ENCODE measurements around the gene OTX2.

OTX2 gene

GRCh38 chr14:56821177-56821576 lies 10.9 kb upstream of the OTX2 start:
- TF ChIP-seq RAD21 (IDR thresholded peaks at IDR 0.05; ENCODE audit: low read depth) (no peak), TCF12 (IDR thresholded peaks at IDR 0.05; ENCODE audit: low read depth) (no peak), TAF1 (IDR thresholded peaks at IDR 0.05; ENCODE audit: low read depth) (no peak)

GRCh38 chr14:56817396-56817921 lies 7.2 kb upstream of the OTX2 start:
- TF ChIP-seq TAF1 (IDR thresholded peaks at IDR 0.05; ENCODE audit: low read depth) = no peak
- no peak for TF ChIP-seq NFIC (IDR thresholded peaks at IDR 0.05)
- no peak for TF ChIP-seq TEAD4 (IDR thresholded peaks at IDR 0.05)
- TF ChIP-seq CEBPB (IDR thresholded peaks at IDR 0.05) = no peak
- TF ChIP-seq ZBTB7A (IDR thresholded peaks at IDR 0.05; ENCODE audit: low read depth) = no peak
- no peak for TF ChIP-seq YY1 (IDR thresholded peaks at IDR 0.05; ENCODE audit: low read depth)
- TF ChIP-seq, protein P1, sequence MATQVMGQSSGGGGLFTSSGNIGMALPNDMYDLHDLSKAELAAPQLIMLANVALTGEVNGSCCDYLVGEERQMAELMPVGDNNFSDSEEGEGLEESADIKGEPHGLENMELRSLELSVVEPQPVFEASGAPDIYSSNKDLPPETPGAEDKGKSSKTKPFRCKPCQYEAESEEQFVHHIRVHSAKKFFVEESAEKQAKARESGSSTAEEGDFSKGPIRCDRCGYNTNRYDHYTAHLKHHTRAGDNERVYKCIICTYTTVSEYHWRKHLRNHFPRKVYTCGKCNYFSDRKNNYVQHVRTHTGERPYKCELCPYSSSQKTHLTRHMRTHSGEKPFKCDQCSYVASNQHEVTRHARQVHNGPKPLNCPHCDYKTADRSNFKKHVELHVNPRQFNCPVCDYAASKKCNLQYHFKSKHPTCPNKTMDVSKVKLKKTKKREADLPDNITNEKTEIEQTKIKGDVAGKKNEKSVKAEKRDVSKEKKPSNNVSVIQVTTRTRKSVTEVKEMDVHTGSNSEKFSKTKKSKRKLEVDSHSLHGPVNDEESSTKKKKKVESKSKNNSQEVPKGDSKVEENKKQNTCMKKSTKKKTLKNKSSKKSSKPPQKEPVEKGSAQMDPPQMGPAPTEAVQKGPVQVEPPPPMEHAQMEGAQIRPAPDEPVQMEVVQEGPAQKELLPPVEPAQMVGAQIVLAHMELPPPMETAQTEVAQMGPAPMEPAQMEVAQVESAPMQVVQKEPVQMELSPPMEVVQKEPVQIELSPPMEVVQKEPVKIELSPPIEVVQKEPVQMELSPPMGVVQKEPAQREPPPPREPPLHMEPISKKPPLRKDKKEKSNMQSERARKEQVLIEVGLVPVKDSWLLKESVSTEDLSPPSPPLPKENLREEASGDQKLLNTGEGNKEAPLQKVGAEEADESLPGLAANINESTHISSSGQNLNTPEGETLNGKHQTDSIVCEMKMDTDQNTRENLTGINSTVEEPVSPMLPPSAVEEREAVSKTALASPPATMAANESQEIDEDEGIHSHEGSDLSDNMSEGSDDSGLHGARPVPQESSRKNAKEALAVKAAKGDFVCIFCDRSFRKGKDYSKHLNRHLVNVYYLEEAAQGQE (IDR thresholded peaks at IDR 0.05; ENCODE audit: low read depth) = no peak
- TF ChIP-seq RAD21 (IDR thresholded peaks at IDR 0.05; ENCODE audit: low read depth) = no peak
- TF ChIP-seq FOXM1 (IDR thresholded peaks at IDR 0.05; ENCODE audit: borderline replicate concordance, low read depth) = no peak
- TF ChIP-seq USF1 (IDR thresholded peaks at IDR 0.05) = no peak
- TF ChIP-seq, protein P2, sequence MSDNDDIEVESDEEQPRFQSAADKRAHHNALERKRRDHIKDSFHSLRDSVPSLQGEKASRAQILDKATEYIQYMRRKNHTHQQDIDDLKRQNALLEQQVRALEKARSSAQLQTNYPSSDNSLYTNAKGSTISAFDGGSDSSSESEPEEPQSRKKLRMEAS (IDR thresholded peaks at IDR 0.05) = no peak
- no peak for TF ChIP-seq EP300 (IDR thresholded peaks at IDR 0.05; ENCODE audit: borderline replicate concordance)
- TF ChIP-seq TCF12 (IDR thresholded peaks at IDR 0.05; ENCODE audit: low read depth) = no peak
- TF ChIP-seq CREB1 (IDR thresholded peaks at IDR 0.05; ENCODE audit: low read depth) = no peak

DNA sequence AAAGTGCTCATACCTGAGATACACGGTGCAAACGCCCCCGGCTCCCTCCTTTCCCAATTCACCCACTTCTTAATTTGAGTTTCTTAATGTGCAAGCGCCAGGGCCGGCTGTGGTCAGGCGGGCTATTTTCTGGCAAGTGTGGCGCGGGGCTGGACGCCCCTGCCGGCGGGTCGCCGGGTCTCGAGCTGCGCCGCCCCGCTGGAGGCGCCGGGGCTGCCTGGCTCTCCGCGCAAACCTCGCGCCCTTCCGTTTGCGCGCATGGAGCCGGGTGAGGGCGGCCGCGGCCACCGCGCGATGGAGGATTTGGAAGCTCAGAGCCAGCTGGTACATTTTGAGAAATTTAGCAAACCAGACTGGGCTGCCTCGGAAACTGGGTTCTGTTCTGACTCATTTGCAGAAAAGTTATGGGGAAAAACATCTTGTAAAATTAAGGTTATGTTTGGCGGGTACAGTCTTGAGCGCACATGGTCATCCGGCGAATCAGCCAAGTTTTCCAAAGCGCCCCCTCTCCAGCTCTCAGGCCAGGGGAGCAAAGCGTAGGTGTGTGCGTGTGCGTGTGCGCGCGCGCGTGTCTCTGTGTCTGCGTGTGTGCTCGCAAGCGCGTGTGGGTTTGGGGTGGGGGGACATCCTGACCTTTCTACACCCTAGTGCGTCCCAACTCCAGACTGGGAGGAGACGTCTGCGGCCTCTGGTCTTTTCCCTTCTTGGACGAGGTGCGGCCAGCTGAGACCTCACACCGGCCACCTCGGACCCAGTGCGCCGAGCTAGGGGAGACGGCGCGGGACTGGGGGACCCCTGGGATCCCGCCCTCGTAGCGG lies 6.5 kb upstream of the OTX2 start:
- no peak for TF ChIP-seq TCF12 (IDR thresholded peaks at IDR 0.05; ENCODE audit: low read depth)
- no peak for TF ChIP-seq NFIC (IDR thresholded peaks at IDR 0.05)
- TF ChIP-seq CEBPB (IDR thresholded peaks at IDR 0.05) = no peak
- no peak for TF ChIP-seq YY1 (IDR thresholded peaks at IDR 0.05; ENCODE audit: low read depth)
- no peak for TF ChIP-seq ZBTB7A (IDR thresholded peaks at IDR 0.05; ENCODE audit: low read depth)
- TF ChIP-seq RAD21 (IDR thresholded peaks at IDR 0.05; ENCODE audit: low read depth) = no peak
- TF ChIP-seq, protein P1 (IDR thresholded peaks at IDR 0.05; ENCODE audit: low read depth) = no peak
- no peak for TF ChIP-seq TAF1 (IDR thresholded peaks at IDR 0.05; ENCODE audit: low read depth)
- TF ChIP-seq USF1 (IDR thresholded peaks at IDR 0.05) = no peak

- TF ChIP-seq EP300 (IDR thresholded peaks at IDR 0.05; ENCODE audit: borderline replicate concordance) = no peak
Measured at GRCh38 chr14:56815745-56816144, 5.5 kb upstream of the OTX2 start.

- TF ChIP-seq TEAD4 (IDR thresholded peaks at IDR 0.05) = no peak
- no peak for TF ChIP-seq TAF1 (IDR thresholded peaks at IDR 0.05; ENCODE audit: low read depth)
- TF ChIP-seq, protein P2 (IDR thresholded peaks at IDR 0.05) = no peak
- no peak for TF ChIP-seq RAD21 (IDR thresholded peaks at IDR 0.05; ENCODE audit: low read depth)
- TF ChIP-seq TCF12 (IDR thresholded peaks at IDR 0.05; ENCODE audit: low read depth) = no peak
- no peak for TF ChIP-seq FOXM1 (IDR thresholded peaks at IDR 0.05; ENCODE audit: borderline replicate concordance, low read depth)
- TF ChIP-seq EP300 (IDR thresholded peaks at IDR 0.05; ENCODE audit: borderline replicate concordance) = no peak
- no peak for TF ChIP-seq YY1 (IDR thresholded peaks at IDR 0.05; ENCODE audit: low read depth)
- no peak for TF ChIP-seq CEBPB (IDR thresholded peaks at IDR 0.05)
Measured at GRCh38 chr14:56814969-56815700, 4.9 kb upstream of the OTX2 start.

- TF ChIP-seq, protein P1 (IDR thresholded peaks at IDR 0.05; ENCODE audit: low read depth) = no peak
- no peak for TF ChIP-seq EGR1 (IDR thresholded peaks at IDR 0.05)
Measured at GRCh38 chr14:56814519-56814959, 4.3 kb upstream of the OTX2 start.
